NCI-H510A treated with DMSO at 0.1 percent for 48 hours (cell line): ENCODE data around the gene SPDYE17.
"Not testable (repeated sequence)": the region's sequence is repeated elsewhere in the genome, so short reads cannot be mapped to it uniquely, and the experiment has no call there.

Source experiments
- DNase-seq: peaks from one replicate; lab custom pipeline; 2025; lab: John Stamatoyannopoulos, UW

Gene SPDYE17

DNA sequence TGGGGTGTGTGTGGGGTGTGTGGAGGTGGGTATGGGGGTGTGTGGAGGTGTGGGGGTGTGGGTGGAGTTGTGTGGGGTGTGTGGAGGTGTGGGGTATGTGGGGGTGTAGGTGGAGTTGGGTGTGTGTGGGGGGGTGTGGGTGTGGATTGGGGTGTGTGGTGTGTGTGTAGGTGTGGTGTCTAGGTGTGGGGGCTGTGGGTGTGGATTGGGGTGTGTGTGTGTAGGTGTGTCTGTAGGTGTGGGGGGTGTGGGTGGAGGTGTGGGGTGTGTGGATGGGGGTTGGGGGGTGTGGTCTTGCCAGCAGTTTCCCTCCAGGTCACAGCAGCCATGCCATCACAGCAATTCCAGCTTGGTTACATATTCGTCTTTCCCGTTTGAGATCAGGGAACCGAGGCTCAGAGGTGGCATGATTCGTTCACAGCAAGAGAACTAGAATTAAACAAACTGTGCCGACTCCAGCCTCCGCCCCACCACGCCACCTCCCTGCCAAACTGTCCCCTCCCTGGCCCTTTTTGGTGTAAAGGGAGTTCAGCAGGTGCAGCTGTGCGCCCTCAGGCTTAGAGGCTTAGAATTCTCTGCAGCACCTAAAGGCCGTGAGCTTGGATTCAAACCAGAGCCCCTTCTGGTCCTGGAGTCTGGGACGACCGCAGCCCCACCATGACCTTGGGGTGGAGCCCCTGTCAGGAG lies 33.3 kb downstream of the SPDYE17 start:
- DNase-seq: not testable (repeated sequence)

- no peak for DNase-seq
Measured at GRCh38 chr7:76998285-76998589, 33.9 kb downstream of the SPDYE17 start.

- DNase-seq: no peak
Measured at GRCh38 chr7:76997381-76998284, 34.5 kb downstream of the SPDYE17 start.

DNA sequence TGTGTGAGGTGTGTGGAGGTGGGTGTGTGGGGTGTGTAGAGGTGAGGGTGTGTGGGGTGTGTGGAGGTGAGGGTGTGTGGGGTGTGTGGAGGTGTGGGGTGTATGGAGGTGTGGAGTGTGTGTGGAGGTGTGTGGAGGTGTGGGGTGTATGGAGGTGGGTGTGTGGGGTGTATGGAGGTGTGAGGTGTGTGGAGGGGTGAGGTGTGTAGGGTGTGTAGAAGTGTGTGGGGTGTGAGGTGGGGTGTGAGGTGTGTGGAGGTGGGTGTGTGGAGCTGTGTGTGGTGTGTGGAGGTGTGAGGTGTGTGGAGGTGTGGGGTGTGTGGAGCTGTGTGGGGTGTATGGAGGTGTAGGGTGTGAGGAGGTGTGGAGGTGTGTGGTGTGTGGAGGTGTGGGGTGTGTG lies 35.2 kb downstream of the SPDYE17 start:
- DNase-seq: not testable (repeated sequence)

GRCh38 chr7:76994286-76994685 lies 37.9 kb downstream of the SPDYE17 start:
- not testable (repeated sequence) for DNase-seq

DNA sequence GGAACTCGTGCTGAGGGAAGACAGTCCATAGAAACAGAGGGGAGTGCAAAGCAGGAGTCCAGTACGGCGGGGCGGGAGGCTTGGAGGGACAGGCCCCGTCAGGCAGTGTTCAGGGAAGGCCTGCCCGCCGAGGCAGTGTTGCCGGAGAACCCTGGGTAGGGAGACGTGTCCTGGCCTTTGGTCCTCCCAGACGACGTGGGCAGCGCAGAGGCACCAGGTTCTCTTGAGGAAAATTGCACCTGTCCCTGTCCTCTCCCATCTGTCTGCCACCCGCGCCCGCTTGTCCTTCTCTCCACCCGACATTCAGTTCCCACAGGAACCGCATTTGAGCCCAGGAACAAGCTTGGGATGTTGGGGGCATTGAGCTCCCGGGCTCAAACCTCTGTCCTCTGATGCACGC lies 38.3 kb downstream of the SPDYE17 start:
- not testable (repeated sequence) for DNase-seq

GRCh38 chr7:76992871-76993270 lies 39.3 kb downstream of the SPDYE17 start:
- DNase-seq: not testable (repeated sequence)

GRCh38 chr7:76992204-76992603 lies 40.0 kb downstream of the SPDYE17 start:
- DNase-seq: not testable (repeated sequence)

DNA sequence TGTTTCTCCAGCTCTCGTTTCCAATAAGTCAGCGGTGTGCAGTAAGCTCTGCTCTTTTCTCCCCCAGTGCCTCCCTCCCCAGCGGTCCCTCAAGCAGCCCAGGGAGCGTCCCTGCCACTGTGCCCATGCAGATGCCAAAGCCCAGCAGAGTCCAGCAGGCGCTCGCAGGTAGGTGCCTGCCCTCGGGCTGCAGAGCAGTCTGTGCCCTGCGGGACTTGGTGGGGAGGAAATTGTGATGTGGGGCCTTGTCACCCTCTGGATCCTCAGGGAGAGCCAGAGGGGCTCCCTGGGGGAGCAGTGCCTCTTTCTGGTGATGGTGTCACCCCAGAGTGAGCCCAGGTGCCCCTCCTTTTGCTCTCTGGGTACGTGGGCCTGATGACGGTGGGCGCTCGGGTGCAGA lies 42.0 kb downstream of the SPDYE17 start:
- not testable (repeated sequence) for DNase-seq

GRCh38 chr7:76985924-76986717 lies 46.0 kb downstream of the SPDYE17 start:
- not testable (repeated sequence) for DNase-seq

DNA sequence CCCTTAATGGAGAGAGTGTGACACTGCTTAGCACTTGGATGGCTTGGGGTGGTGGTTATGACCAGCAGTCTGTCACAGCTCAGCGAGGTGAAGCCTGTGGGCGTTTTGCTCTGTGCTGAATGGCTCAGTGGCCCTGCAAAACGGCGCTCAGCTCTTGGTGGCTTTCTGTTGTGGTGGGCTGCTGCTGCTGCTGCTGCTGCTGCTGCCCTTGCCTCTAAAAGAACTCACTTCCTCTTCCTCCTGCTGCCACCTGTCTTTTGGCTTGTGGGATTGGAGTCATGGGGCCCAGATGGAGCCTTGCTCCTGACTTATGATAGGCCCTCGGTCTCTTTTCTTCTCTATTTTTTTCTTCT lies 47.4 kb downstream of the SPDYE17 start:
- not testable (repeated sequence) for DNase-seq

GRCh38 chr7:76983937-76984783 lies 48.0 kb downstream of the SPDYE17 start:
- not testable (repeated sequence) for DNase-seq

- DNase-seq: not testable (repeated sequence)
Measured at GRCh38 chr7:76983333-76983732, 48.8 kb downstream of the SPDYE17 start.

DNA sequence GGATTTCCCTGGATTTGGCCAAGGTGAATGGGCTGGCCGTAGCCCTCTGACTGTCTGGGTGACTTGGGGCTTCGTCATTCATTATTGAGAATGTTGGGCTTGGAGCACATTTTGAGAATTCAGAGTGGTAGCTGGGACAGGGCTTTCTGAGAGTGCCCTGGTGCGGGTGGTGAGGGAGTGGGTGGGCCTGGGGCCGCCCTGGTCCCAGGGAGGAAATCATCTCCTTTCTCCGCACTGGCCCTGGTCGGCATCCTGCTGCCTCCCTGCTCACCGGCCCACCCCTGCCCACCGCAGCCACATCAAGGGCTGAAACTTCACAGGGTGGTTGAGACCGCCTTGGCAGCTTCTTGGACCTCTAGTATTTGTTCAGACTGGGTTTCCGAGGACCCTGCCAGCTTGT lies 49.7 kb downstream of the SPDYE17 start:
- DNase-seq: not testable (repeated sequence)

DNA sequence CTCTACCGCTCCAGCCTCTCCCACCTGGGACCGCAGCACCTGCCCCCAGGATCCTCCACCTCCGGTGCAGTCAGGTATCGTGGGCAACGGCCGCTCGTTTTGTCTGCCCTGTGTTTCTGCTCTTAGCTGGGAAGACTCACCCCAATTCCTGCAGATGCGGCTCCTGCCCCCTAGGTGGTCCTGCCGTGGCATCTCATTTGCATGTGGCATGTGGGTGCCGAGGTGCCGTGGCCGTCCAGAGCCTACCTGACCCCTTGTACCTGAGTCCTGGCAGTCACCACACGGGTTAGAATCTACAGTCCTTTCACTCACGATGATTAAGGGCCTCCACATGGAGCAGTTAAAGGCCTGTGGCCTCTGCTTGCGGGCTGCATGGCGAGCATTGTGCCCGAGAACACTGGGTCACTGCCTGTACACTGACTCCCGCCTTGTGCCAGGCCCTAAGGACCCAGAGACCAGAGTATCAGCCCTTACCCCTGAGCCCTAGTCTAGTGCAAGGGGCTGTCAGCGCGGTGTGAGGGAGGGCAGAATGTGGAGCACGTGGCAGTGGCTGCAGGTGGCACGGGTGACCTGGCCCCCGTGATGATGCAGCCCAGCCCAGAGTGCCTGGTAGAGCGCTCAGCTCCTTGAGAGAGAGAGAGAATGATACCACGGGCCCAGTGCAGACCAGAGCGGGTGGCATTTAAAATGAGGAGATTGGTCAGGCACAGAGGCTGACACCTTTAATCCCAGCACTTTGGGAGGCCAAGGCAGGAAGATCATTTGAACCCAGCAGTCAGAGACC lies 50.8 kb downstream of the SPDYE17 start:
- not testable (repeated sequence) for DNase-seq

- DNase-seq: not testable (repeated sequence)
Measured at GRCh38 chr7:76980576-76980975, 51.6 kb downstream of the SPDYE17 start.

- not testable (repeated sequence) for DNase-seq
Measured at GRCh38 chr7:76977761-76978367, 54.3 kb downstream of the SPDYE17 start.

DNA sequence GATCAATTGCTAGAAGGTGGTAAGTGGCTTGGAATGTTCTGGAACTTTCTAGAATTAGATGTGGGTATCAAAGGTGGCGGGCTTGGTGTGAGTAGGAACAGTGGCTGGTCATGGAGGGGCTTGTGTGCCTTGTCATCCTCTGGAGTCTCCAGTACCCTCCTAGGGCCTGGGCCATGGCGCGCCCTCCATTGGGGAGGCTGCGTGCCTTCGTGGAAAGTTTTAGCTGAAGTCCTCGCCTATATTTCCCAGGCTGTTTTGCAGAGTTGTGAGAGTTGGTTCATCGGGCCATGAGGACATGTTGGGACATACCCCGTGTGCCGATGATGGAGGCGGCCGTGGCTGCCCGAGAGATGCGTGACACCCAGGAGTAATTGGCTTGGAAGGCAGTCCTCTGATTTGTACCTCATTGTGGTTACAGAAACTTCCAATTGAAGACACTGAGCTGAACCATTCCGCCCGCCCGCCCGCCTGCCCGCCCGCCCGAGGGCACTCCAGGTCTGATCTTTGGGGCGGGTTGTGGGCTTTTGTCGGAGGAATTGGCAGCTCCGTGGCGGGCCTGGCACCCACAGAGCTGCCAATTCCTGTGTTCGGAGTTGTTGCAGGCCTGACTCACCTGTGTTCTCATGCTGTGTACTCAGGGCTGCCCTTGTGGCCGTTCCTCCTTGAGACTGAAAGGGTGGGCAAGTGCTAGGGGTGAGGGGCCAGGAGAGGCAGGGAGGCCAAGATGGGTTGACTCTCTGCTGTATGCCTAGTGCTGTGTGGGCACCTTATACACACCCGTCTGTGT lies 57.2 kb downstream of the SPDYE17 start:
- DNase-seq: not testable (repeated sequence)

DNA sequence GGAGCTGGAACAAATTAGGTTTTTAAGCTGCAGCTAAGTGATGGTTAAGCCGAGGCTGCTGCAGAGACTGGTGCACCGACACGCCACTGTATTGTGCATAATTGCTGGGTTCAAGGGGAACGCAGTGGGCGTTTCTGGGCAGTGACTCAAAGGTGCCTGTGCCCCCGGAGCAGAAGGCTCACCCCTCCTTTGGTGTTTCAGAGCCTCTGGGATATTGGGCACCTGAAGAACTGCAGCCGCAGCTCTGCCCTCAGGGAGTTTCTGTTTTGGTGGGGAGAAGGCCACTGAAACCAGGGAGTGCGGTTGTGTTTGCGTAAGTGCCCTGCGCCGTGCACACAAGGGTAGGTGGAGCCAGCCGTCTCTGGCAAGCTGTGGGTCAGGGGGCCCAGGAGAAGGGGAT lies 57.8 kb downstream of the SPDYE17 start:
- DNase-seq: not testable (repeated sequence)
